Esophagus (tissue), 2 donors: ENCODE data around the gene RASL11B. TPM values are rescaled to one million over a fixed set of nuclear protein-coding genes. Genes with fewer than 3 reads are reported as not detected.

Source experiments
- H3K27ac ChIP-seq, 2 donors: one replicate each; pipeline ENCODE4 v1.5.1; 2013; ENCODE audit warnings: low read depth in 2 of 2, mild to moderate bottlenecking in 2 of 2, inconsistent platforms in 1 of 2, low read length in 1 of 2, moderate library complexity in 1 of 2
- H3K27me3 ChIP-seq, 2 donors: one replicate each; pipeline ENCODE4 v1.6.1; 2013; ENCODE audit warnings: low read length in 2 of 2, control low read depth in 1 of 2, mild to moderate bottlenecking in 1 of 2; ENCODE audit not compliant: insufficient read depth in 2 of 2, control insufficient read depth in 1 of 2
- H3K36me3 ChIP-seq, 2 donors: one replicate each; pipeline ENCODE4 v1.6.1; 2013; ENCODE audit warnings: low read length in 1 of 2; ENCODE audit not compliant: control insufficient read depth in 2 of 2, insufficient read depth in 2 of 2
- H3K4me1 ChIP-seq, 2 donors: one replicate each; pipeline ENCODE4 v1.6.1; 2013; ENCODE audit warnings: low read length in 1 of 2; ENCODE audit not compliant: control insufficient read depth in 2 of 2, insufficient read depth in 2 of 2
- H3K4me3 ChIP-seq, 2 donors: one replicate each; pipeline ENCODE4 v1.5.1; 2013; ENCODE audit warnings: low read length in 2 of 2, mild to moderate bottlenecking in 2 of 2, low read depth in 1 of 2, moderate library complexity in 1 of 2
- H3K9me3 ChIP-seq, 2 donors: one replicate each; pipeline ENCODE4 v1.6.1; 2013; ENCODE audit warnings: mild to moderate bottlenecking in 2 of 2, low read depth in 1 of 2, low read length in 1 of 2, moderate library complexity in 1 of 2; ENCODE audit not compliant: control insufficient read depth in 2 of 2, insufficient read depth in 1 of 2
- WGBS, 2 donors: extraction: QIAGEN DNeasy Blood & Tissue Kit; methylation state at CpG; one replicate each; pipeline ENCODE4 v1.1.7; 2013; 5-methylcytosine and 5-hydroxymethylcytosine counted together
- polyA plus RNA-seq, 2 donors: library from polyadenylated mRNA; stranded (reverse); fragments of 200-250 nt; gene quantifications; one replicate each; pipeline ENCODE4 v1.2.3, GENCODE V29; 2013
- donor health status: healthy with polysubstance abuse.
- donor health status: Bipolar disorder and iron deficiency.

RASL11B gene, protein sequence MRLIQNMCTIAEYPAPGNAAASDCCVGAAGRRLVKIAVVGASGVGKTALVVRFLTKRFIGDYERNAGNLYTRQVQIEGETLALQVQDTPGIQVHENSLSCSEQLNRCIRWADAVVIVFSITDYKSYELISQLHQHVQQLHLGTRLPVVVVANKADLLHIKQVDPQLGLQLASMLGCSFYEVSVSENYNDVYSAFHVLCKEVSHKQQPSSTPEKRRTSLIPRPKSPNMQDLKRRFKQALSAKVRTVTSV
- under 1 TPM; 0.39 TPM for polyA plus RNA-seq

GRCh38 chr4:52861879-52862616, at the start of gene RASL11B:
Gene RASL11B (plus strand): TSS chr4:52862317. CDS start chr4:52862508, 191 bp downstream.
- H3K27me3 ChIP-seq: no peaks in the 10 kb centered on the region
- peaks cover 6% of the 10 kb centered on the region in 2 donors for H3K4me1 ChIP-seq
- 0 to 1% methylated on average over 88 to 94 of the region's 94 CpGs for WGBS, 2 donors
- H3K9me3 ChIP-seq: peaks cover 0 to 3% of the 10 kb centered on the region in 2 donors
- peak within 1 kb of the TSS; percentile 55 to 75 for H3K4me3 ChIP-seq
- H3K27ac ChIP-seq: peak within 1 kb of the TSS in 1 of 2 donors; percentile 54
- H3K36me3 ChIP-seq: no peaks in the 10 kb centered on the region

- Histone ChIP-seq H3K27me3 (no peaks in the 10 kb centered on the region), H3K4me3 (no peak overlapping the region), H3K4me1 (no peaks in the 10 kb centered on the region), H3K9me3 (no peaks in the 10 kb centered on the region), H3K27ac (no peak overlapping the region), H3K36me3 (no peaks in the 10 kb centered on the region)
- WGBS, 2 donors: 77 to 79% methylated on average over 4 of the region's 4 CpGs
Measured at GRCh38 chr4:52813546-52813945, 48.6 kb upstream of the RASL11B start.

GRCh38 chr4:52822583-52822971, 39.5 kb upstream of the RASL11B start:
- H3K4me1 ChIP-seq: peaks cover 0 to 4% of the 10 kb centered on the region in 2 donors
- no peak overlapping the region for H3K4me3 ChIP-seq
- no peaks in the 10 kb centered on the region for H3K36me3 ChIP-seq
- H3K27me3 ChIP-seq: no peaks in the 10 kb centered on the region
- H3K27ac ChIP-seq: peak overlapping the region in 1 of 2 donors; percentile 58
- H3K9me3 ChIP-seq: no peaks in the 10 kb centered on the region
- WGBS, 2 donors: 68 to 75% methylated on average over 2 of the region's 2 CpGs

DNA sequence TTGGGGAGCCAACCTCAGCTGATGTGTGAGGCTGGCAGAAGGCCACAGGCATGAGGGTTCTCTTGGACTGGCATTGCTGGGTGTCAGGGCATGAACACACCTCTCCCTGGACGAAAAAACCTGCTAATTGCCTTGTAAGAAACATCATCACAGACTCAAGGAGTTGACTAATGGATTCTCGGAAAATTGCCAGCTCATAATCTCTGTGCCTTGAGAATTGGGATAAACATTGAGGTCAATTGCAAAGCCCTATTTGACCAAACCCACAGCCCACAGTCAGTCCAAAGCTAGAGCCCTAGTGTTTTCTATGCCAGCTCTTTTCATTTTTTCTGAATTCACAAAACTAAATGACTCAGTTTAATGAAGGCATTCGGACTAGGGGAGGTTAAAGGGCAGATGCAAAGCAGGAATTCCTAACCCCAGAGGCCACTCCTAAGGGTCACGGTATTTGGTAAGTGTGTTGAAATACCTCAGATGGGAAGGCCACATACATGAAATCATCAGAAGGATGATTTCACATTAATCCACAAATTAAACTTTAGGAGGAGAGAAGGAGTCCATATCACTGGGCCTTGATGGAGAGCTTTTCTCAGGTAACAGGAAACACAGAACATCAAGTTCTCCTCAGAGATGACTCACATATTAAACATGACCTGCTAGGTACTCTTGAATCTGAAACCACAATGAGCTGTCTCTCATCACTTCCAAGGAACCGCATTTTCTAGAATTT, 39.0 kb upstream of the RASL11B start:
- Histone ChIP-seq H3K36me3 (no peaks in the 10 kb centered on the region), H3K27ac (peak overlapping the region in 1 of 2 donors; percentile 58), H3K27me3 (no peaks in the 10 kb centered on the region), H3K9me3 (no peaks in the 10 kb centered on the region), H3K4me1 (peaks cover 0 to 4% of the 10 kb centered on the region in 2 donors), H3K4me3 (no peak overlapping the region)
- WGBS, 2 donors: 57 to 72% methylated on average over 5 of the region's 5 CpGs

GRCh38 chr4:52823702-52824092, 38.4 kb upstream of the RASL11B start:
- H3K4me1 ChIP-seq: peaks cover 0 to 4% of the 10 kb centered on the region in 2 donors
- H3K4me3 ChIP-seq: no peak overlapping the region
- WGBS, 2 donors: 67 to 72% methylated on average over 1 of the region's 1 CpG
- no peaks in the 10 kb centered on the region for H3K27me3 ChIP-seq
- H3K9me3 ChIP-seq: no peaks in the 10 kb centered on the region
- H3K27ac ChIP-seq: no peak overlapping the region
- H3K36me3 ChIP-seq: no peaks in the 10 kb centered on the region

DNA sequence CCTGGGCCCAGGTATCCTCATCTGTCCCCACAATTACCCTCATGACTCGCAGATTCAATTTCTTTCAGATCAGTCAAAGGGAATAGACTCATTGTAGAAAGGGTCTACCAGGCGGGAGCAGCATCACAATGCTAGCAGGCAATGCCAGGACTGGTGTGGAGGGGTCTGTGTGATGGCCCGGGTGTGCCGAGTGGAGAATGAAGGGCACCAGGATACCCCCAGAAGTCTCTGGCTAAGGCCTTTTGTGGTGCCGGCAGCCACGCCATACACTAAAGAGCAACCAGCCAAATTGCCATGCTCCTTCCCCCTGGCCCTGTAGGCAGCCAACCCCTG, 37.9 kb upstream of the RASL11B start:
- H3K27me3 ChIP-seq: no peaks in the 10 kb centered on the region
- no peaks in the 10 kb centered on the region for H3K36me3 ChIP-seq
- H3K27ac ChIP-seq: peak overlapping the region in 1 of 2 donors; percentile 33
- H3K4me3 ChIP-seq: no peak overlapping the region
- 88 to 90% methylated on average over 6 of the region's 6 CpGs for WGBS, 2 donors
- peaks cover 0 to 4% of the 10 kb centered on the region in 2 donors for H3K4me1 ChIP-seq
- no peaks in the 10 kb centered on the region for H3K9me3 ChIP-seq

GRCh38 chr4:52824603-52825459, 37.3 kb upstream of the RASL11B start:
- H3K27ac ChIP-seq: peak overlapping the region in 1 of 2 donors; percentile 33
- WGBS, 2 donors: 56 to 61% methylated on average over 12 of the region's 12 CpGs
- peaks cover 0 to 4% of the 10 kb centered on the region in 2 donors for H3K4me1 ChIP-seq
- no peaks in the 10 kb centered on the region for H3K36me3 ChIP-seq
- H3K4me3 ChIP-seq: no peak overlapping the region
- no peaks in the 10 kb centered on the region for H3K9me3 ChIP-seq
- H3K27me3 ChIP-seq: no peaks in the 10 kb centered on the region

- no peak overlapping the region for H3K27ac ChIP-seq
Measured at GRCh38 chr4:52825460-52826090, 36.5 kb upstream of the RASL11B start.

More at GRCh38 chr4:52825460-52826090, 36.5 kb upstream of the RASL11B start:
- no peaks in the 10 kb centered on the region for H3K36me3 ChIP-seq
- H3K4me3 ChIP-seq: no peak overlapping the region
- H3K9me3 ChIP-seq: no peaks in the 10 kb centered on the region
- H3K27me3 ChIP-seq: no peaks in the 10 kb centered on the region
- WGBS, 2 donors: 51 to 53% methylated on average over 3 of the region's 3 CpGs
- H3K4me1 ChIP-seq: peaks cover 0 to 4% of the 10 kb centered on the region in 2 donors
